Type B pancreatic cell (in vitro differentiated cells): ENCODE results near the gene CLIC1. TPM values are rescaled to one million over a fixed set of nuclear protein-coding genes. Genes with fewer than 3 reads are reported as not detected.

Experiments
- DNase-seq: peaks from one replicate; pipeline ENCODE4 v3.0.0; 2021; ENCODE audit warnings: mixed read lengths; ENCODE audit not compliant: unreplicated experiment; ENCODE audit errors: extremely low spot score
- H3K27ac Mint-ChIP-seq: 2 replicates; pipeline ENCODE4 v1.8.0; 2021; ENCODE audit warnings: mild to moderate bottlenecking, mixed read lengths
- H3K27me3 Mint-ChIP-seq: 2 replicates; pipeline ENCODE4 v1.8.0; 2021; ENCODE audit warnings: mixed read lengths
- H3K36me3 Mint-ChIP-seq: 2 replicates; pipeline ENCODE4 v1.8.0; 2021; ENCODE audit warnings: mixed read lengths
- H3K4me1 Mint-ChIP-seq: one replicate; pipeline ENCODE4 v1.8.0; 2021; ENCODE audit warnings: mixed read lengths; ENCODE audit not compliant: unreplicated experiment
- H3K4me3 Mint-ChIP-seq: 2 replicates; pipeline ENCODE4 v1.8.0; 2021; ENCODE audit warnings: mild to moderate bottlenecking, mixed read lengths
- H3K9me3 Mint-ChIP-seq: 2 replicates; pipeline ENCODE4 v1.8.0; 2021; ENCODE audit warnings: mixed read lengths
- total RNA-seq: library from RNA; stranded (reverse); gene quantifications from 2 replicates; pipeline ENCODE4 v1.2.1, GENCODE V29; 2021; ENCODE audit warnings: low replicate concordance
- TF ChIP-seq, protein P1 (sequence below): fragments of 200-600 bp; sonication (generic); conservative IDR thresholded peaks from 2 replicates; pipeline ENCODE4 v1.5.0; 2021; ENCODE audit warnings: antibody characterized with exemption, mild to moderate bottlenecking

The CLIC1 gene
- total RNA-seq, 1 donor from 2014 or later, result 294 TPM

DNA sequence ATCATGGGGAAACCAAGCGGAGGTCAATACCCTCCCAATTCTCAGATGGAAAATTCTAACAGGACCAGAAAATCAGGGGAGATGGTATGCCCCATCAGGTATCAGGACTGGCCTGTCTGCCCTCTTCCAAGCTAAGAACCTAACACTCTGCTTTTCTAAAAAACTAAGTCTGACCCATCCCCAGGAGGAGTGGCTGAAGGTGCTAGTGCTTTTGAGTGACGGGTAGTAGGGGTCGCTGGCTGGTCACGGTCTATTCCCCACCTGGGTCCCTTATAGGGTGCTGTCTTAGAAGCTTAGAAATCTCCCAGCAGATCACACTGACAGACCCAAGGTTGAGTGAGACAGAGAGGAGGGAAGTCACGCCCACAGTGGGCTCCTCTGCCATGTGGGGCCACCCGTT is 42.8 kb downstream of the CLIC1 start:
- Mint-ChIP-seq H3K36me3 (peaks cover 22% of the 10 kb centered on the region), H3K4me1 (no peaks in the 10 kb centered on the region), H3K9me3 (no peaks in the 10 kb centered on the region), H3K4me3 (no peak overlapping the region), H3K27me3 (no peaks in the 10 kb centered on the region), H3K27ac (no peak overlapping the region)
- TF ChIP-seq, protein P1, sequence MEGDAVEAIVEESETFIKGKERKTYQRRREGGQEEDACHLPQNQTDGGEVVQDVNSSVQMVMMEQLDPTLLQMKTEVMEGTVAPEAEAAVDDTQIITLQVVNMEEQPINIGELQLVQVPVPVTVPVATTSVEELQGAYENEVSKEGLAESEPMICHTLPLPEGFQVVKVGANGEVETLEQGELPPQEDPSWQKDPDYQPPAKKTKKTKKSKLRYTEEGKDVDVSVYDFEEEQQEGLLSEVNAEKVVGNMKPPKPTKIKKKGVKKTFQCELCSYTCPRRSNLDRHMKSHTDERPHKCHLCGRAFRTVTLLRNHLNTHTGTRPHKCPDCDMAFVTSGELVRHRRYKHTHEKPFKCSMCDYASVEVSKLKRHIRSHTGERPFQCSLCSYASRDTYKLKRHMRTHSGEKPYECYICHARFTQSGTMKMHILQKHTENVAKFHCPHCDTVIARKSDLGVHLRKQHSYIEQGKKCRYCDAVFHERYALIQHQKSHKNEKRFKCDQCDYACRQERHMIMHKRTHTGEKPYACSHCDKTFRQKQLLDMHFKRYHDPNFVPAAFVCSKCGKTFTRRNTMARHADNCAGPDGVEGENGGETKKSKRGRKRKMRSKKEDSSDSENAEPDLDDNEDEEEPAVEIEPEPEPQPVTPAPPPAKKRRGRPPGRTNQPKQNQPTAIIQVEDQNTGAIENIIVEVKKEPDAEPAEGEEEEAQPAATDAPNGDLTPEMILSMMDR, result no peak
- no peak for DNase-seq

DNA sequence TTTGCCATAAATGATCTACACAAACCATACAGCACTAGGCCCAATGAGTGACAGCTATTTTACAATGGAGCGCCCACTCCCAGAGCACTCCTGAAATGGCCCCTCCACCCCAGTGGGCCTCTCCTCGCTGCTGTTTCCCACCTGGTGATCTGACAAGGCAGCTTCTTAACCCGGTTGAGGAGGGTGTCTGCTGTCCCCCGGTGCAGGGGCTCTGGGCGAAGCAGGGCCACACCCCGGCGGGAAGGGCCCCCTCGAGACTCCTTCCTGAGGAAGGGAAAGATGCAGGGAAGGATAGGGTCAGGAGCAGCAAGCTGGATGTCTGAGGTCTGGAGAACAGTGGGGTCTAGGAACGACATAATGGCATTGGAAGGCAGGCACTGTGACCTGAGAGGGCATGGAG is 43.4 kb downstream of the CLIC1 start:
- H3K9me3 Mint-ChIP-seq, result no peaks in the 10 kb centered on the region
- H3K36me3 Mint-ChIP-seq, result peaks cover 20% of the 10 kb centered on the region
- H3K27ac Mint-ChIP-seq, result no peak overlapping the region
- H3K4me1 Mint-ChIP-seq, result no peaks in the 10 kb centered on the region
- TF ChIP-seq, protein P1, result no peak
- no peaks in the 10 kb centered on the region for H3K27me3 Mint-ChIP-seq
- no peak for DNase-seq
- H3K4me3 Mint-ChIP-seq, result no peak overlapping the region

DNA sequence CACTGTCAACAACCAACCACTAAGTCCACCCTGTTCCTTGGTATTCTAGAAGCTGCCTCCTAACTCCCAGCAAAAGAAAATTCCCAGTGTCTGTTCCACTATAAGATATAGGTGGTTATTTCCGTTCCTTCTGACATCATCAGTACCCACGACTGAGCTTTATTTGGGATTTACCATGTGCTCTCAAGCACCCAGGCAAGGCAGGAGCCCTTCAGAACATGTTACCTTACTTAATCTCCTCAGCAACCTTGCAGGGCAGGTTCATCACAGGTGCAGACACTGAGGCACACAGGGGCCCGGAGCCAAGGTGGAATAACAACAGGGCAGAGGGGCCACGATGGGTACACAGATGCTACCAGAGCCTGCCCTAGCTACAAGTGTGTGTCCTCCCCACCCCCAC is 44.0 kb downstream of the CLIC1 start:
- Mint-ChIP-seq H3K36me3 (peaks cover 14% of the 10 kb centered on the region), H3K27ac (no peak overlapping the region), H3K4me3 (no peak overlapping the region), H3K9me3 (no peaks in the 10 kb centered on the region), H3K4me1 (no peaks in the 10 kb centered on the region), H3K27me3 (no peaks in the 10 kb centered on the region)
- TF ChIP-seq, protein P1, result no peak
- no peak for DNase-seq

DNA sequence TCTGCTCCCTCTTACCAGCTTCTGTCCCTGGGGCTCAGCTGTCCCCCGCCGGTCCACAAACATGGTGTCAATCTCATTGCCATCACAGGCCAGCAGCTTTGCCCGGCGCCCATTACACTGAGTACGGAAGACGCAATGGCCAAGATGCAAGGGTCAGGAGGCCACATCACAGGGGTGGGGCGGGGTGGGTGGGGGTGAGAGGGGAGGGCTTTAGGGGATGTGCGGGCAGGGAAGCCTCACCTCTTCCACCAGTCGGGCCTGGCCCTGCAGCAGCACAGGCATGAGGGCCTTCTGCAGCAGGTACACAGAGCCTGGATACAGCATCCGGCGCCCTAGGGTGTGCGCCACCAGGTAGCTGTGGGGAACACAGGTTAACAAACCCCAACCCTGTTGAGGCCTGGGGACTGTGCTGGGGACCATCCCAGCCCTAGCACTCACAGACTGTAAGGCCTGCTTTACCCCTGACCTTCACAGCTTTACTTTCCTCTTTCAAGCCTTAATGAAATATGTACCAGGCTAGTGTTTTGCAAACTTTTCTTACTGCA is 44.7 kb downstream of the CLIC1 start:
- H3K4me1 Mint-ChIP-seq, result no peaks in the 10 kb centered on the region
- H3K27me3 Mint-ChIP-seq, result no peaks in the 10 kb centered on the region
- peaks cover 8% of the 10 kb centered on the region for H3K36me3 Mint-ChIP-seq
- no peak for DNase-seq
- H3K9me3 Mint-ChIP-seq, result no peaks in the 10 kb centered on the region
- H3K4me3 Mint-ChIP-seq, result no peak overlapping the region
- TF ChIP-seq, protein P1, result no peak
- no peak overlapping the region for H3K27ac Mint-ChIP-seq

DNA sequence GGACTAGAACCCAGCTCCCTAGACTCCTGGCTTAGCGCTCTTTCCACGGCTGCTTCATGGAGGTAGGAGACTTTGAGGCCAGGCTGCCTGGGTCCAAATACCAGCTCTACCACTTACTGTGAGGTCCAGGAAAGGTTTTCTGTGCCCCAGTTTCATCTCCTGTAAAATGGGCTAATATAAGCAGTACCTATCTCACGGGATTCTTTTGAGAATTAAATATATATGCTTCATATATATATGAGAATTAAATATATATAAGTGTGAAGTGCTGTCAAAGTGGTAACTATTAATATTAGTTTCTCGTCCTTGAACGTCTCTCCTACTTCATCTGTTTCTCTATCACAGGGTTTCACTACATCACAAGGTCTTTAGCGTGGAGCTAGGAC is 45.3 kb downstream of the CLIC1 start:
- Mint-ChIP-seq H3K9me3 (no peaks in the 10 kb centered on the region), H3K27ac (no peak overlapping the region), H3K27me3 (no peaks in the 10 kb centered on the region), H3K4me1 (no peaks in the 10 kb centered on the region), H3K4me3 (no peak overlapping the region), H3K36me3 (peaks cover 12% of the 10 kb centered on the region)
- DNase-seq, result no peak
- TF ChIP-seq, protein P1, result no peak
